GM13977 (cell line): ENCODE data around the gene NTRK3.

ENCODE experiments used
- DNase-seq: peaks from one replicate; pipeline ENCODE4 v3.0.0; 2012; ENCODE audit warnings: low spot score
- in situ Hi-C: fragments of 300-500 bp; cut with MboI; formaldehyde crosslinking; loops from one replicate; pipeline ENCODE4 v1.12.0; 2022; ENCODE audit warnings: low sequenced_read_pairs, low pct_unique_long_range_greater_than_20kb, mixed read lengths, inconsistent platforms; ENCODE audit not compliant: unreplicated experiment
- TF ChIP-seq, protein P1 (sequence below): IDR thresholded peaks from 2 replicates; pipeline ENCODE4 v1.5.1; 2012; ENCODE audit warnings: mild to moderate bottlenecking, control low read depth; ENCODE audit not compliant: insufficient read depth; ENCODE audit errors: extremely low read depth, missing control alignments

The NTRK3 gene

DNA sequence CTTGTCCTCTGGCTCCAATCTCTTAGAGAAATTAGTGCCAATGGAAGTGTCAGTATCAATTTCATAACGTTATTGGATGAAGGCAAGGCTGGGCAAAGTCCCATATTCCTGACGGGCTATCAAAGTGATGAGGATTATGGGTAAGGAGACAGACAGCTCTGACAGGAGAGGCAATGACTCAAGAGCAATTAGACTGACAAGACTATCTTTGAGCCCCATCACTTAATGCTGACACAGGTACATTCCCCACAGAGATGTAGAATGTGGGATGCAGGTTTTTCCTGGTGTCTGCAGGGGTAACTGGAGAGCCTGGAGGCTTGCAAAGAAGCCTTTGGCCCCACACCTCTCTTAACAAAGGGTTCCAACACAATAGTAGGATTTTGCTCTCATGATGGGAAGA is 208.3 kb downstream of the NTRK3 start:
- DNase-seq: no peak
- TF ChIP-seq, protein P1, sequence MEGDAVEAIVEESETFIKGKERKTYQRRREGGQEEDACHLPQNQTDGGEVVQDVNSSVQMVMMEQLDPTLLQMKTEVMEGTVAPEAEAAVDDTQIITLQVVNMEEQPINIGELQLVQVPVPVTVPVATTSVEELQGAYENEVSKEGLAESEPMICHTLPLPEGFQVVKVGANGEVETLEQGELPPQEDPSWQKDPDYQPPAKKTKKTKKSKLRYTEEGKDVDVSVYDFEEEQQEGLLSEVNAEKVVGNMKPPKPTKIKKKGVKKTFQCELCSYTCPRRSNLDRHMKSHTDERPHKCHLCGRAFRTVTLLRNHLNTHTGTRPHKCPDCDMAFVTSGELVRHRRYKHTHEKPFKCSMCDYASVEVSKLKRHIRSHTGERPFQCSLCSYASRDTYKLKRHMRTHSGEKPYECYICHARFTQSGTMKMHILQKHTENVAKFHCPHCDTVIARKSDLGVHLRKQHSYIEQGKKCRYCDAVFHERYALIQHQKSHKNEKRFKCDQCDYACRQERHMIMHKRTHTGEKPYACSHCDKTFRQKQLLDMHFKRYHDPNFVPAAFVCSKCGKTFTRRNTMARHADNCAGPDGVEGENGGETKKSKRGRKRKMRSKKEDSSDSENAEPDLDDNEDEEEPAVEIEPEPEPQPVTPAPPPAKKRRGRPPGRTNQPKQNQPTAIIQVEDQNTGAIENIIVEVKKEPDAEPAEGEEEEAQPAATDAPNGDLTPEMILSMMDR: no peak
- in situ Hi-C loops: no loop called here

DNA sequence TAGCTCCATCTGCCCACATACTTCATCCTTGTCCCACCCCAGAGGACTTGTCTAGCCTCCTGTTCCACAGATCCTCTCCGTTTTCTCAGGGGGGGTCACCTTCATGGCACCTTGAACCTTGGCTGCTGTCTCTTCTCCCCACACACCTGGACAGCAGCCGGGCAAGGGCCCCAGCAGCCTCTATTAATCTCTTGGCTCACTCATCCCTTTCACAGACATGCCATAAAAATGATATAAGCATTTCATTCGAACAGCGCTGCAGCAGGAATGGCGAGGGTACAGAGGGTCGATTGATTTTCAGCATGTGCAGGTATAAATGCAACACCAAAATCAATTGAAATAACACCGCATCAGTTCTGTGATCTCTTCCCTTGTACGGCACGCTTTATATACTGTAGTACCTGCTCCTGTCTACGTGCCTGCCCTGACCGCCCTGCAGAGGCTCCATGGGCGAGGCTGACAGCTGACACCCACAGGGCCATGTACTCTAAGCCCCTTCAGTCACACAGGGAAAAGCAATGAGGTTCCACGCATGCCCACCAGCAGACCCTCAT is 209.9 kb downstream of the NTRK3 start:
- in situ Hi-C loops: no loop called here
- TF ChIP-seq, protein P1: no peak
- DNase-seq: no peak

DNA sequence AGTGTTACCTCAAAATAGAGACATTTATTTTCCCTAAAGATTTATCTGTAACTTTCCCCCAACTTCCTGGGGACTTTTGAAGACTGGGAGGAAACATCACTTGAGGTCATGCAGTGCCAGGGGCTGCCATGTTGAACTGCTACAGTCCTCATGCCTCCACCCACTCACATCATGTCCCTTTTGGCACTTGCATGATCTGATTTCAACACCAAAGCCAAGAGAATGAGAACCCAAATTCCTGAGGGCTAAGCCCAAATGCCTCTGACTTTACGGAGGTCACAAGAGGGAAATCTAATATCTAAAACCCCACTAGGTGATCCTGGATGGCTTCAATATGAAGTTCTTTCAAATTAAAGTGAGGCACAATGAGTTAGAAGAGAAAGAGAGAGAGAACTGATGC is 213.1 kb downstream of the NTRK3 start:
- DNase-seq: no peak
- TF ChIP-seq, protein P1: no peak
- in situ Hi-C loops: no loop called here

DNA sequence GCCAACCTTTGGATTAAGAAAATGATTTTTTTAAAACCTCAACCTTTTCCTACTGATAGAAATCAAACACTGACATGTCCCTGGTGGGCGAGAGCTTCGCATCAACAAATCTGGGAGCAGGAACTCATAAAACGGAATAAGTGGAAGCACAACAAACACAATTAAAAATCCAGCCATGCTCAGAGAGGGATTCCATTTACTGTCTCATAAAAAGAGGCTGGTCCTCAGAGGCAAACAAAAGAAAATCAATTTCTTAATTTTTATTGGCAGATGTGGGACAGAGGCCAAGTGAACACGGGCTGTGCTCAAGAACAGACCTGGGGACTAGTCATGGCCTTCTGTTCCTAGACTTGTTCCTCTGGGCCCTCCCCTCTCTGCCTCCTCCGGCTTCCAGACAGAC is 214.5 kb downstream of the NTRK3 start:
- TF ChIP-seq, protein P1: no peak
- in situ Hi-C loops: no loop called here

DNA sequence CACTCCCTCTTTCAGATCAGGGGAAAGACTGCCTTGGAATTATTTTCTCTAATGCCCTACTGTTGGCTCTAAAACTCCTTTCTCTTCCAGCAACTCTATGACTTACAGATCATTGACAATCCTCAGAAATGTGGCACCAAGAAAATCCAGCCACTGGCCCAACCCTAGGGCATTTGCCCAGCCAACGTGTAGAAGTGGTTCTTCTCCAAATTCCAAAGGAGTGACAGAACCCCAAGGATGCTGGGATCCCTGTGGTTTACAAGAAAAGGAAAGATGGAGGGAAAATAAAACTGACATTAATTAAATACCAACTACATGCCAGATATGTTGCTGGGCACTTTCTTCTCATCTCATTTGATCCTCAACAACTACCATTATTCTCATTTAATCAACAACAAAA is 216.0 kb downstream of the NTRK3 start:
- in situ Hi-C loops: no loop called here
- no peak for DNase-seq
- TF ChIP-seq, protein P1: no peak

More for the DNA sequence above, 214.5 kb downstream of the NTRK3 start:
- no peak for DNase-seq

DNA sequence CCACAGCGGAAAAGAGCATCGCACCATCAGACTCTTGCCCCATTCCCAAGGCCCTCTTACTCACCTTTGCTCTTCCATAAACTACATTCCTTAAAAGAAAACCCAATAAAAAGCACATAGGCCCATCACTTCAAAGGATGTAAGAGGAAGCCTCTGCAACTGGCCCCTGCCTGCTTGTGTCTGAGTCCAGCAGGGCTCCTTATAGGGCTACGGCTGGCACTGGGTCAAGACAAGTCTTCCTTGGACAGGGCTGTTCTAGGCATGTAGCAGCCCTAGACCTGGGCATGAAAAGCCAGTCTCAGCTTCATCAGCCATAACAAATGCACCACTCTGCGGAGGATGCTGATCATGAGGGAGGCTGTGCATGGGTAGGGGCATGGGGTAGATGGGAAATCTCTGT is 218.3 kb downstream of the NTRK3 start:
- TF ChIP-seq, protein P1: no peak
- DNase-seq: no peak
- in situ Hi-C loops: no loop called here

DNA sequence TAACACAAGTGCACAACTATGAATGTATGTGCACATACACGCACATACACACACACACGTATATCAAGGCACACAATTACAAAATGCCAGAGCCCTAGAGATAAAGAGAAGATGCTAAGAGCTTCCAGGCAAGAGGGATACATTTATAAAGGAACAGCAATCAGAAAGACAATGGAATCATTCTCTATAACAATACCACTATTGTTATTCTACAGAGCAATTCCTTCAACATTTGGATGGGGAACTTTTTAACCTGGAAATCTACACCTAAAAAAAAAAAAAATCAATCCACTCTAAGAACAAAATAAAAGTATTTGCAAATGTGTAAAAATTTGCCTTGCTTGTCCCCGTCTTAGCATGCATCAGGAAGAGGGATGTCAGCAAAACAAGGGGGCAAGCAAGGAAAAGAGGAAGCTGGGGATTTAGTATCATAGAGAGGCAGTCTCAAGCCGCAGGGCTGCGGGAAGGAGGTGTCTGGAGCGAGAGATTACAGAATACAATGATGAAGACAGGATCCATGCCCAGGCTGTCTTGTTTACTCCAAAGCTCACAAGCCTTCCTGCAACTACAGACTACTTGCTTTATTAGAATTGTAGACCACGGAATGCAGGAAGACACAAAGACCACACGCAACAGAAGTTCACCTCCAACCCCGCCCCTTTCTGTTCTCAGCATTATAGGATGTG is 220.2 kb downstream of the NTRK3 start:
- TF ChIP-seq, protein P1: no peak
- DNase-seq: no peak
- in situ Hi-C loops: no loop called here
